Hepatocyte (in vitro differentiated cells): ENCODE results near the gene CDS2.

Source experiments
- CTCF ChIP-seq: fragments of 200-600 bp; sonication (generic); IDR thresholded peaks from 2 replicates; pipeline ENCODE4 v1.5.1; 2016; ENCODE audit warnings: antibody characterized with exemption, mild to moderate bottlenecking; ENCODE audit not compliant: poor library complexity
- EZH2 ChIP-seq: fragments of 200-600 bp; sonication (generic); IDR thresholded peaks from 2 replicates; pipeline ENCODE4 v1.6.1; 2016; ENCODE audit warnings: antibody characterized with exemption, mild to moderate bottlenecking, borderline replicate concordance
- EZH2phosphoT487 ChIP-seq: fragments of 200-600 bp; sonication (generic); IDR thresholded peaks from one replicate; pipeline ENCODE4 v1.6.1; 2018; ENCODE audit warnings: antibody characterized with exemption, mild to moderate bottlenecking, low read depth, moderate library complexity; ENCODE audit not compliant: unreplicated experiment, severe bottlenecking

- TF ChIP-seq EZH2 = no peak
- no peak for TF ChIP-seq CTCF
- TF ChIP-seq EZH2phosphoT487 = no peak
These were observed 45.0 kb downstream of the CDS2 start for GRCh38 chr20:5171790-5172164.
